ENCODE measurements around the gene C1orf94.

DNA sequence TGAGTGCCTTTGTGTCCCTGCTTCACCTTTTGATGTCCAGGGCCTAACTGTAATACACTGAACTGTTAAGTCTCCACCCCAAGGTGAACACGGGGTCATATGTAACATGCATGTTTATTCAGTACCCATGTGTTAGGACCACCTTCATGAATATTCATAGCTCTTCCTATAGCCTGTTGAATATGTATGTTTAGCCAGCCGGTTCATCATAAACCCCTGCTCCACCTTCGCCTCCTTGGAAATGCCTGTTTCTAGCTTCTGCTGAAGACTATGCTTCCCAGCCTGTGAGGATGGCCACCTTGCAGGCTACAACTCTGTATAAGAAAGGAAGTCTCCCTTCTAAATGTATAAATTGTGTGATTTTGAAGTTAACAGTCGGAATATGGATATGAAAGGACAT, 69.3 kb downstream of the C1orf94 start:
- no peak for TF ChIP-seq TCF12 (IDR thresholded peaks at IDR 0.05; ENCODE audit: low read depth)
- no peak for TF ChIP-seq TAF1 (IDR thresholded peaks at IDR 0.05; ENCODE audit: low read depth)
- TF ChIP-seq CEBPB (IDR thresholded peaks at IDR 0.05), result no peak
- TF ChIP-seq REST (IDR thresholded peaks at IDR 0.05; ENCODE audit: low read depth), result no peak
- TF ChIP-seq FOXM1 (IDR thresholded peaks at IDR 0.05; ENCODE audit: borderline replicate concordance, low read depth), result no peak
- TF ChIP-seq CREB1 (IDR thresholded peaks at IDR 0.05; ENCODE audit: low read depth), result no peak
- TF ChIP-seq EP300 (IDR thresholded peaks at IDR 0.05; ENCODE audit: borderline replicate concordance), result no peak
- TF ChIP-seq YY1 (IDR thresholded peaks at IDR 0.05; ENCODE audit: low read depth), result no peak
- TF ChIP-seq MAX (IDR thresholded peaks at IDR 0.05), result no peak
- TF ChIP-seq ZBTB7A (IDR thresholded peaks at IDR 0.05; ENCODE audit: low read depth), result no peak
- no peak for TF ChIP-seq NFIC (IDR thresholded peaks at IDR 0.05)
- no peak for TF ChIP-seq USF1 (IDR thresholded peaks at IDR 0.05)
- no peak for TF ChIP-seq TEAD4 (IDR thresholded peaks at IDR 0.05)
